ENCODE measurements around the gene CREG2.
A peak's percentile ranks its signal among the peaks of the same experiment; 100 is the strongest.
"Not testable (repeated sequence)": the region's sequence is repeated elsewhere in the genome, so short reads cannot be mapped to it uniquely, and the experiment has no call there.

Gene CREG2

DNA sequence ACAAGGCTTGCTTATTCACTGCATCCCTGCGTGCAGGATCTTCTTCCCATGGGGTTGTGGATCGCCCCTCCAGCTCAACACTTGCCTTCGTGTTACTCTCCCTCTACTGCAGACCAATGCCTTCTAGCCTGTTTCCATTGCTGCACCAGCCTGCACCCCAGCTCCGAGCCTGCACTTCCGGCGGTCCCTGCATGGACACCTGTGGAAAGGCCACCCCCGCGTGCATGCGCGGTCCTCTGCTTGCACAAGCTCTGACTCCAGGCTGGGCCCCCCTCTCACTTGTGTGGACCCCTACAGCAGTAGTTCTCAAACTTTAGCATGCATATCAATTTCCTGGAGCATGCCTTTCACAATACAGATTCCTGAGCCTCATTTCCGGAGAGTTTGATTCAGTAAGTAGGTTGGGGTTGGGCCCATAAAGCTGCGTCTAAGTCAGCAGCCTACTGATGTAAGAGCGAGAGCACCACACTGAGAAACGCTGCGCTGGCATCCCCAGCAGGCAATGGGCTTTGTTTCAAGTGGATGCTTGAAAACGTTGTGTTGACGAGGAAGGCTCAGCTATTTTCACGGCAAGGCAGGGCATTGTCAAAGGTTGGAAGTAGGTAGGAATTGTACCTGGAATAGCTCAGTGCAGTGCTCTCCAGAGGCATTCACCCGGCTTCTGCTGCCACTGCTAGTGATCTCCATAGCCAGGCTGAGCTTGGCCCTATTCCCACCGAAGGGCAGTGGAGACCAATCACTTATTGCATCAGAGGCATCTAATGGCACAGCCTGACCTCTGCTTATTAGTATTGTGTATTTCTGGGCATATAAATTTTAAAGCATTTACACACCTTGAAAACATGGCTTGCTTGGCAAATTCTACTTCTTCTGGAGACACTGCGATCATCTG is 32.6 kb downstream of the CREG2 start:
- no peak overlapping the region for H3K4me3 ChIP-seq (ENCODE audit: low read depth, low read length)
- DNase-seq (ENCODE audit: low read depth), result no peak

DNA sequence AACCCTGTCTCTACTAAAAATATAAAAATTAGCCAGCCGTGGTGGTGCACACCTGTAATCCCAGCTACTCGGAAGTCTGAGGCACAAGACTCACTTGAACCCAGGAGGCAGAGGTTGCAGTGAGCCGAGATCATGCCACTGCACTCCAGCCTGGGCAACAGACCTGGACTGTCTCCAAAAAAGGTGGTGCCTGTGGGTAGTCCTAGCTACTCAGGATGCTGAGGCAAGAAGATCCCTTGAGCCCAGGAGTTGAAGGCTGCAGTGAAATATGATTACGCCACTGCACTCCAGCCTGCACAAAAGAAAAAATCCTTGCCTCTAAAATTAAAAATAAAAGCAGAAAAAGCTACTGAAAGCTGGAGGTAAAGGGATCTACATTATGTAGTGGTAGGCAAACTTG is 34.7 kb downstream of the CREG2 start:
- not testable (repeated sequence) for DNase-seq (ENCODE audit: low read depth); H3K4me3 ChIP-seq (ENCODE audit: low read depth, low read length)

DNA sequence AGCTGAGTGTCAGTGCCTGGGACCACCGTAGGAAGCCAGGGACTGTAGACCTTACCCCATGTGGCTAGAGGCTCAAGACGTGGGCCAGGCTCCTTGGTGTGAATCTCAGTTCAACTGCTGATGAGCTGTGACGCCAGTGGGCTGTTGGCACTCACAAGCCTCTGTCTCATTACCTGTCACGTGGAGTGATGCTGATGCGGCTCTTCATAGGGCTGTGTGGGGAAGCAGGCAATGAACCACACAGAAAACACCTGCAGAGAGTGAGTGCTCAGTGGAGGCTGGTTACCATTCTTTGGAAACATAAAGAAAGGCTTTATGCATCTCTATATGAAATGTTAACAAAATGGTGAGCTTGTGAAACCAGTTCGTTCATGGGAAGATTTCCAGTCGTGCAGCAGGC is 36.1 kb downstream of the CREG2 start:
- no peak overlapping the region for H3K4me3 ChIP-seq (ENCODE audit: low read depth, low read length)
- DNase-seq (ENCODE audit: low read depth), result no peak

DNA sequence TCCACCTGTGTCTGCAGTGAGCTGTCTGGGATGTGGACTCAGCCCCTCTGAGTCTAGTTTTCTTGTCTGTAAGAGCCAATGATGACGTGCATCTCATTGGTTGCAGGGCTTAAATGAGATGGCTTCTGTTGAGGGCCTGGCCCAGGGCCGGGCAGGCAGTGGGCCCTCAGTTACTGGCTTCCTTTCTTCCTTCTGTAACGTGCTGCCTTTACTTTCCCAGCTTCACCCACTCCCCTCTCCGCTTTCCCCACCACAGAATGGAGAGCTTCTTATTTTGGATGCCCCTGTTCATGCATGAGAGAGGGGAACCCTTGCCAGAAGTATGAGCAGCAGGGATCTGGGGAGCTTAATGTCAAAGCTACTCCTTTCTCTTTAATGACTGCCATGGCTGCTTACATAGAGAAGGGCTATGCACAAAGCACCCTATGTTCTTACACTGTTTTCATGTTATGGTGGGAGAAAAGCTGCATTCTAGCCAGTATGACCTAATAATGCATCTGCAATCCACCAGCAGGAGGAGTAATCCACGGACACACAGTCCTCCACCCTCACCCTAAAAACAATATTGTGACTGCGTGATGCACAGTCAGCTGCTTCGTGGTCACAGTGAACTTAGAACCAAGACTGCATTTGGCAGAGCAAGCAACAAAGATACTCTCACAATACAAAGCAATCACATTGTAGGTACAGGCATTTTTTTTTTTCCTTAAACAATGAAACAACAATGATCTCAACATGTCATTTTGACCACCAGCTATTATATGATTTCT is 37.2 kb downstream of the CREG2 start:
- no peak overlapping the region for H3K4me3 ChIP-seq (ENCODE audit: low read depth, low read length)
- DNase-seq (ENCODE audit: low read depth), result peak; percentile 45

DNA sequence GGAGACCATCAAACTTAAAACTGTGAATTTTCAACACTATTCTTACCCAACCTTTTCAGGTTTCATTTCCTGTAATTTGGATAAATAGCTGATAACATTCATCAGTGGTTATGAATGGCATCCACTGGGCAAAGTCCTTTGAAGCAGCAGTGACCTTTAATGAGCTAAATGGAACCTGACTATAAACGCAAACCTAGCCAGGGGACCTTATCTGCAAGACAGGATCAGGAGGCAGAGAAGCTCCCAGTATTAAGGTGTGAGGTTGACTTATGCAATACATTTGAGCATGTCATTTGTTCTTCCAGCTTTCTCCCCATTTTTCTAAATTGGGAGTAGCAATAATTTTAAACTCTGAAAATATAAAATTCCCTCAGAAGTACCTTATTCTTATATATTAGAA is 38.4 kb downstream of the CREG2 start:
- no peak for DNase-seq (ENCODE audit: low read depth)

DNA sequence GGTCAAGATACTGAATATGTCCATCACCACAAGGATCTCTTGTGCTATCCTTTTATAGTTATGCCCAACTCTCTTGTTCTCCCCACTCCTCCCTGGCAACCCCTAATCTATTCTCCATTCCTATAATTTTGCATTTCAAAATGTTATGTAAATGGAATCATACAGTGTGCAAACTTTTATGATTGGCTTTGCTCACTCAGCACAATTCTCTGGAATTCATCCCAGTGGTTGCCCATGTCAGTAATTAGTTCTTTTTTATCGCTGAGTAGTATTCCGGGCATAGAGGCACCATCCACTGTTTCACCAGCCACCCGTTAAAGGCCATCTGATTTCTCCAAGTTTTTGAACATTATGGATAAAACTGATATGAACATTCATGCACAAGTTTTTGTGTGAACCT is 40.4 kb downstream of the CREG2 start:
- DNase-seq (ENCODE audit: low read depth), result no peak
- no peak overlapping the region for H3K4me3 ChIP-seq (ENCODE audit: low read depth, low read length)

More for the DNA sequence above, 38.4 kb downstream of the CREG2 start:
- no peak overlapping the region for H3K4me3 ChIP-seq (ENCODE audit: low read depth, low read length)

DNA sequence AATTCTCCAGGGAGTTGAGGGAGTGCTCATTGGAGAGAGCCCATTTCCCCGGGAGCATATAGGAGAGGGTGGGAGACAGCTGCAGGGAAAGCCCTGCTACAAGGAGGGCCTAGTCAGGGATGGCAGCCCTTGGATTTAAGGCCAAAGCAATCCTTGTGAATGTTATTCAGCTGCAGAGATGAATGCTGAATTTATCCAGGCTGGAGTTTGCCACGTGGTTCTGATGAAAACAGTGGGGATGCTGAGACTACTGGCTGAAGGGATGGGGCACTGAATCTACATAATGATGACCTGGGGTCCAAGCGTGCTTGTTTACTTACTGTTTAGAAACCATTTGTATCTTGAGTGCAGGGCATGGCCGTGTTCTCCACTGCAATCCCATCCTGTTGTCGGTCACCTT is 43.2 kb downstream of the CREG2 start:
- DNase-seq (ENCODE audit: low read depth), result no peak
- H3K4me3 ChIP-seq (ENCODE audit: low read depth, low read length), result no peak overlapping the region

DNA sequence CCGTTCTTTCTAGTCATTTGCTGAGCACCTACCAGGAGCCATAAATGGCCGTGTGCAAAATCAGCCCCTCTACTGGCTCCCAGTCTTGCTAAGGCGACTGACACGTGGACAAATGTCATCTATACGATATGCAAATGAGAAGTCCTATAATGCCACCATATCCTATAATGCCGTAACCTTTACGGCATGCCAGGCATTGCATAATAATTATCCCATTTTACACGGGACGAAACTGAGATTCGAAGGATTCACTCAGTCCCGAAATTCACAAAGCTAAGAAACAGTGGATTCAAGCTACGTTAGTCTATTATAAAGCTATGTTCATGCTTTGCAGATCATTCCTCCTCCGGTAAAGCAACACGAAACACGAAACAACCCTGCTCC is 44.7 kb downstream of the CREG2 start:
- DNase-seq (ENCODE audit: low read depth), result no peak
- H3K4me3 ChIP-seq (ENCODE audit: low read depth, low read length), result no peak overlapping the region

DNA sequence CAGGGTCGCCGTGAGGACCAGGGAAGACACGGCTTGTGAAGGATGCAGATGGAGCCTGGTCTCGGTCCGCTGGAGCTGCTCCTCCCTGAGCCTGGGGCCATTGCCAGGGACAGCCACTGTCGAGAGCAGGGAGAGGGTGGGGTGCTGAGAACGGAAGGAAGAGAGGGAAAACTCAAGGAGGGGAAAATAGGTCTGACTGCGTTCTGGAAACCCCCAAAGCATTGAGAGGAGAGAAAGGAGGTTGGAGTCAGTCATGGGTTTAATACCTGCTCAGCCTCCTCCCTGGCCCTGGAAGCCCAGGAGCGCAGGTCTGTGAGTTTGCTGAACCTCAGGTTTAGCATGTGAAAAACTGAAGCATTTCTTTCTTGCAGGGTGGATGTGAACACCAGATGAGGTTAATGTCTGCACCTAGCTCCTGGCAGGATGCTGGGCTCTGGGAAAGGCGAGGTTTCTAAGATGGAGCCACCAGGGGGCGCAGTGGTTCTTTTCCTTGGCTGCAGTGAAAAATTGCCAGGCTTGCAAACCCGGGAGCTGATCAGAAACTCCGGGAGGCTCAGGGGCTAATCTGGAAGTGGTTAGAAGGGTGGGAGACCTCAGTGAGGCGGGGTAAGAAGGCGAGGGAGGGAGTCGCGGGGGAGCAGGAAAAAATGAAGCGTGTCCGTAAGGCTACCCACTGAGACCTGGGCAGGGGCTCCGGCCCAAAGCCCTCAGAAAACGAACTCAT is 45.2 kb downstream of the CREG2 start:
- no peak for DNase-seq (ENCODE audit: low read depth)
- H3K4me3 ChIP-seq (ENCODE audit: low read depth, low read length), result no peak overlapping the region

DNA sequence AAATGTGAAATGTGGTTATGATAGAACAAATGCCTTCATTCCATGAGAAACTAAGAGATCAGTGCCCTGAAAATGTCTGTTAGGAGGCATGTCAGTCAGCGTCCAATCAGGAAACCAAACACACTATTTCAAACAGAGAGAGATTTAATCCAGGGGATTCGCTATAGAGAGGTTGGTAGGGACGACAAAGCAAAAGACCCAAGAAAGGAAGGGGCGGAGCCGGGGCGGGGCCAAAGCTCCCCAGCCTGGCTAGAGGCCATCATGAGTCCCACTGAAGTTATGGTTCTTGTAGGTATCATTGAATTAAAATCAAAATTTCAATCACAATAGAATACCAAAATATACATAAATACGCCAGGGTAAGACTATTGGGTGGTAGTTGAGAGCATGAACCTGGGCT is 45.9 kb downstream of the CREG2 start:
- no peak overlapping the region for H3K4me3 ChIP-seq (ENCODE audit: low read depth, low read length)
- DNase-seq (ENCODE audit: low read depth), result no peak

DNA sequence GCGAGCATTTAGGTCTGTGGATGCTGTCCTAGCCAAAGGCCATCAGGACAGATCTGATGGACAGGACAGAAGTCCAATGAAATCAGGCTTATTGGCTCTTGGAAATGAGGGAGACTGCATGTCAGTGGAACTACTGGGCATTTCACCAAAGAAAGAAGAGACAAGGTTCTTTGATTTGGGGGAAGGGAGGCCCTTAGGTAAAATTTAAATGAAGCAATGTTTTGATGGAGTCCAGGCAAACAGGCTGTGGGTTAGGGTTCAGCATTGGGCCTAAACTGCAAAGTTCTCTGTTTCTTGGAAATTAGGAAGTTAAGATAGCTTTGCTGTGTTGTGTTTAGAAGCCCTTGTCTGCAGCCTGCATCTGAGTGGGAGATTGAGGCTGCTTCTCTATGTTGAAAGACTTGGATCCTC is 47.2 kb downstream of the CREG2 start:
- H3K4me3 ChIP-seq (ENCODE audit: low read depth, low read length), result no peak overlapping the region
- no peak for DNase-seq (ENCODE audit: low read depth)

DNA sequence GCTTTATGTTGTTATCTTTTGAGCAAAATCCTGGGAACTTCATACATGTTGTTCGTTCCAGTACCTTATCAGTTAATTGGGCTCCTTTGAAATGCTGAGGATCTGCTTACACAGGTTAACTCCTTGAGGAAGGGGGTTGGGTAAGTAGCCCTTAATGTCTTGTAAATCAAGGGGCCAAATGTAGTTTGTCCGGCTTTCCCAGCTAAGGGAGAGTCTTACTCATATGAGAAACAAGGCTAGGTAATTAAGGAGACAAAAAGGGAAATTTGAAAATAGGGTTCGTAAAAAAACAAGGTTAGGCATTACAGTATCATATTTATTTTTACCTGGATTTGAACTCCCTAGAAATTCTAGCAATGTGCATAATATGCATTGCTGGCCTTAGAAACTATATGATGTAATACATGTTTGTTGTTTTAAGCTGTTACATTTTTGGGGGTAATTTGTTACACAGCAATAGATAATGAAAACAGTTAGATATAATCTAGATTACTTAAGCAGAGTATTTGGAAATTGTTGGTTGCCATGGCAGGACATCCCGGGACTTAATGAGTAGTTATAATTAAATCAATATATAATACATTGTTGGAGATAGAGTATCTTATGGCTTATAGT is 47.9 kb downstream of the CREG2 start:
- no peak overlapping the region for H3K4me3 ChIP-seq (ENCODE audit: low read depth, low read length)
- no peak for DNase-seq (ENCODE audit: low read depth)

DNA sequence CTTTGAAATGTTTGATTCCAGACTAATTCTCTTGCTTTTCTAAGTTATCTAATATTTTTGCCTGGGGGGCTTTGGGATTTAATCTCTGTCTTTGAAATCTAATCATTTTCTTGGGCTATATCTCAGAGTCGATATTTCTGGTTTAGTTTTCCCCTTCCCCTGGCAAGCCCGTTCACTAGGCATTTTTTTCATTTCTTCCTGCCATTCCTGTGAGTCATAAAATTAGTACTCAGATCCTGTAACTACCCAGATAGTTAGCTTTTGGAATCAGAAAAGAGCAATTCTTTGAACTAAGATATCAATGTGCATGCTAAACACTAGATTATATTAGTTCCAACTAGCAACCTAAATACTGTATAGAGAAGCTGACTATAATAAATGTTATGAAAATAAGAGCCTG is 49.4 kb downstream of the CREG2 start:
- H3K4me3 ChIP-seq (ENCODE audit: low read depth, low read length), result no peak overlapping the region
- no peak for DNase-seq (ENCODE audit: low read depth)

DNA sequence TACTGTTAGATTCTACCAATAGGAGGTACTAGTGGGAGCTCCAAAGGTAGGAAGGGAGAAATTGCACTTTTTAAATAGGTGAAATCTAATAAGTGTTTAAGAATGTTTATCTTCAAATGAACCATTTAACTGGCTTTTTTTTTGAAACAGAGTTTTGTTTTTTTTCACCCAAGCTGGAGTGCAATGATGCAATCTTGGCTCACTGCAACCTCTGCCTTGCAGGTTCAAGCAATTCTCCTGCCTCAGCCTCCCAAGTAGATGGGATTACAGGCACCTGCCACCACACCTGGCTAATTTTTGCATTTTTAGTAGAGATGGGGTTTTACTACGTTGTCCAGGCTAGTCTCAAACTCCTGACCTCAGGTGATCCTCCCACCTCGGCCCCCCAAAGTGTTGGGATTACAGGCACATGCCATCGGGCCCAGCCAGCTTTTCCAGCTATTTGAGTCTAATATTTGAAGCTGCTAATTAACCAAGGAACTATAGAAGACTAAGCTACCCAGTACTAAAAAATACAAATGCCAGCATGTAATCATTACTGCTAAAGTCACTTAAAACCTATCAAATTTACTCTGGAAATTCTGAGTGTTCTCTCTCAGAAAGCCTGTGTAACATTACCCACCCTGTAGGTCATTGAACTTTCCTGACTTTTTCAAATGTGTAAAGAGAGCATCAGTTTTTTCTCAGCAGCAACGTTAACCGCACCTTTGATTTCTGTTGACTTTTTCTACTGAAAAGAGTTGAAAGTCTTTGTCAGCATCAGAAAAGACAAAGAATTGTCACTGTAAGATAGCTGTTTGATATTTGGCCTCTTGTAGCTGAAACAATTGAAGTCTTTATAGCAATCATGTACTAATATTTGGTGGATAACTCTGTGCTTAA is 54.2 kb downstream of the CREG2 start:
- no peak for DNase-seq (ENCODE audit: low read depth)
- H3K4me3 ChIP-seq (ENCODE audit: low read depth, low read length), result no peak overlapping the region

DNA sequence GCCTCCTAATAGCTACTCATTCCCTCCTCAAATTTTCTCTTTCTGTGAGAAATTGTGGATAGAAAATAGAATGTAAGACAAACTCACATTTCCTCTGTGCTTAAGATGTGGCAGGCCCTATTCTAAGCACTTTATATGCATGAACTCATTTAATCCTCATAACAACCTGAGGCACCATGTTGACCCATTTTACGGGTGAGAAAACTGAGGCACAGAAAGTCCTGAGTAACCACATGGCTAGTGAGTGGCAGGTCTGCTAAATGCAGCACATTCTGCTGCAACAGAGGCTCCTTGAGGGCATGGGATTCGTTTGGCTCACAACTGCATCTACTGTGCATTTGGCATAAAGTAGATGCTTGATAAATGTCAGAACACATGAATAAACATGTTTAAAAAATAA is 56.1 kb downstream of the CREG2 start:
- DNase-seq (ENCODE audit: low read depth), result no peak

DNA sequence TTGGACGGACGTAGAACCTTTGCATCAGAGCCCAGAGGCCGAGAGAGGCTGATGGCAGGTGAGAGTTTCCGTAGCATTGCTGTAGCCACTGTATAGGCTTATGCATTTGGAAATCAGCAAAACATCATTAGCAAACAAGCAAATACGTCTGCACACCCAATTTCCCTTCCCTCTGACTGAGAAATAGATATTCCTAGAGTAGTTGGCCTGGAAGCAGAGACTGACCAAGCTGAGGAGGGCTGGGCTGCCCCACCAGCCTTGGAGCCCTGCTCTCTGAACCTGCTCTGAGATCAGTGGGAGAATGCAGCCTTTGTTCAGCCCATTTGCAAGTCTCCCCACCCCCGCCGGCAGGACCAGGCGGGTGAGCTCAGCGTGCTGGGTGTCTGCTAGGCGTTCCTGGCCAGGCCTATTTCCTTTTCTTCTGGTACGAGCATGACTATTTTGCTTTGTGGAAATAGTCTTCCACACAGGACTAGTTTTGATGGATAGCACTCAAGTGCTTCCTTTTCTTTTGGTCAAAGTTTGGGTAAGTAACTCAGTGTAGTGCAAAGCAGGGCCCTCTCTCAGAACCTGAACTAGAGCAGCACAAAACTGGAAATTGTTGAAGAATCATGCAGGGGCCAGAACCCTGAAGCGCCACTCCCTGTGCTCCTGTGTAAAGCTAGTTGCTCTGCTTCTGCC is 56.9 kb downstream of the CREG2 start:
- no peak overlapping the region for H3K4me3 ChIP-seq (ENCODE audit: low read depth, low read length)
- no peak for DNase-seq (ENCODE audit: low read depth)

More for the DNA sequence above, 56.1 kb downstream of the CREG2 start:
- H3K4me3 ChIP-seq (ENCODE audit: low read depth, low read length), result no peak overlapping the region

DNA sequence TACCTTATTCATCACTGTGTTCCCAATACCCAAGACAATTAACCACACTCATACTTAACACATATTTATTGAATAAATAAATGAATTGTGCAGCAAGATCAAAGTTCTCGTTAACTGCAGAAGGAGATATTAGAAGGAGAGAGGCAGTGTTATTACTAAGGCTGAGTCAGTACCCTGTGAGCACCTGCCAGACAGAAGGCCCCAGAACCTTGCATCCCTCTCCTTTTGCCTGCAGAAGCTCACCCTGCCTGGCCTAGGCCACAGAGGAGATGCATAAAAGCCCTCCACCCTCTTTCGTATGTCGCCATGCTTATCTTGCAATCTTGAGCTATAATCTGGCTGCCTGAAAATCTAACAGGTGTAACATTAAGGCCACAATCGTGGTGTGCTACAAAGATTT is 58.3 kb downstream of the CREG2 start:
- DNase-seq (ENCODE audit: low read depth), result no peak
- no peak overlapping the region for H3K4me3 ChIP-seq (ENCODE audit: low read depth, low read length)

DNA sequence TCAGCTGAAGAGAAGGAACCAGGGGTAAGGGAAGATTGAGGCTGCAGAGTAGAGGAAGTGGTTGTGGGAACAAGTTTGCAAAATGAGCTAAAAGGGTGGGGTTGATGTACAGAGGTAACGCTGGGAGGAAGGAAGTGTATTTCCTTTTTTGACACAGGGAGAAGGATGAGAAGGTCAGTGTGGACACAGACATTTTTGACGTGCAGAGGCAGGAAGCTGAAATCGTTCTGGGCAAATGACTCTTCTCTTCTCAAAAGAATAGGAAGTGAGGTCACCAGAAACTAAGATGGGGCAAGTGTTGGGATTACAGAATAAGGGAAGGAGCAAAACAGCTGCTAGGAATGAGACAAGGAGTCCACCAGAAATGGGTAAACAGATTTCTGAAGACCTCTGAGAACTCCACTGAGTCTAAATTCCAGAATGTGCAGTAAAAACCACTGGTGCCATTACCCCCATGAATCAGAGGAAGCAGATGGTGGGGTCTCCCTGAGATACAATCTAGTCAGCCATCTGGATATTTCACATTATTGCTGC is 58.8 kb downstream of the CREG2 start:
- no peak overlapping the region for H3K4me3 ChIP-seq (ENCODE audit: low read depth, low read length)
- DNase-seq (ENCODE audit: low read depth), result no peak
